ENCODE results near the gene NANOGP8.
"Not testable (repeated sequence)": the region's sequence is repeated elsewhere in the genome, so short reads cannot be mapped to it uniquely, and the experiment has no call there.

The NANOGP8 gene

DNA sequence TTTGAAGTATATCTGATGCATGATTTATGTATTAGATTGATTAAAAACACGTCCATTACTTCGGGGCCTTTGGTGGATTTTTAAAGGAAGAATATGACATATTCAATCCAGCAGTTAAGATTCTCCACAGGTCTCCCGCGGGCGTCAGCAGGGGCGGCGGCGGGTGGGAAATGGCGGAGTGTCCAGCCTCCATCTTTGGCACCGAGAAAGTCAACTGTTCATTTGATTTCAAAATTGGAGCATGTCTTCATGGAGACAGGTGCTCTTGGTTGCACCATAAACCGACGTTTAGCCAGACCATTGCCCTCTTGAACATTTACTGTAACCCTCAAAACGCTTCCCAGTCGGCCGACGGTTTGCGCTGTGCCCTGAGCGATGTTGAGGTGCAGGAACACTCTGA is 7.2 kb upstream of the NANOGP8 start:
- no peak for DNase-seq

- DNase-seq: no peak
These were observed 5.2 kb upstream of the NANOGP8 start for GRCh38 chr15:35090104-35090807.

DNA sequence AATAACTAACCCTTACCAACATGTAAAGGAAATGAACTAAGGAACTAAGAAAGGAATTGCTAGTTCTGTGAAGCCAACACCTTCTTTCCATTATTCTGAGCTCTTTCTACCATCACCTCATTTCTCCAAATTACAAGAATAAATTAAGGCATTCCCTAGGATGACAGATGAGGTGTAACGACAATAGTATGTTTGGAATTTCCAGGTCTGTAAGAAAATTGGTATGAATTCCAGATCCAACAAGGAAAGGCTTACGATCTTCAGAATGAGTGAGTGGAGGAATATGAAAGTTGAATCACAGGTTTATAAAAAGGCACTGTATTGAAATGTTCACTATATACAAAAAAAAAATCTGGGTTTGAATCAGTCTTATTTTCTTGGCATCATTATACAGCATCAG is 4.5 kb upstream of the NANOGP8 start:
- DNase-seq: no peak

DNA sequence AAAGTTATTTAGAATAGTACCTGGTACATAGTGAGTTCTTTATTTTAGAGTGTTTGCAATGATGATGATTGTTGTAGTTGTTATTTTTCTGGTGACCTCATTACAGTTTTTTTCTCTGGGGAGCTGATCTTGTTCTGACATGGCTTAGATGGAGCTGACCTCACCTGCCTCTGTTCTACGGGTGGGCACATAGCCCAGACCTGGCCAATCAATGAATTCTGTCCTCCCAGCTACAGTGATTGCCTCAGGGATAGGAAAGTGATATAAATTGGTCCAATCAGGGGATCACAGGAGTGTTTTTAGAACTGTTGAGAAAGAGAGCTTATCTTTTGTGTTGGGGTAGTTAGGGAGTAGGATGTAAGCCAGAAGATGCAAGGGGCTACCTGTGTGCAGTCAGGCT is 3.2 kb upstream of the NANOGP8 start:
- DNase-seq: no peak

DNA sequence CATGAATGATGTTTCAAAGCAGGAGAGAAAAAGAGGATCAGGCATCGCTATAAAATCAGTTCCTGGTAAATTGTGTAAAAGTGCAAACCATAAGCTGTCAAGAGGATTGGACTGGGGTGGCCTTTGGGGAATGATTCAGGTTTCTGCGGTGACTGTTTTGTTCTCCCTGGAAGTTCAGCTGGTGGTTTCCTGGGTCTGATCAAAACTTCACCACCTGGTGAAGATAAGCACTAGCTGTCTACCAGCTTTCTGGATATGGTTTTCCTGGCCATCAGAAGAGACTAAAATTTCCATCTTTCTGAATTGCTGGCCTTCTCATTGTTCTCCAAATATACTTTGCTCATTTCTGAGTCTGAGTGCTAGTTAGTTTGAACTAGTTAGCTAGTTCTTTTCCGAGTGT is 2.7 kb upstream of the NANOGP8 start:
- DNase-seq: no peak

GRCh38 chr15:35082371-35083348 is 2.4 kb downstream of the NANOGP8 start:
- not testable (repeated sequence) for DNase-seq

- DNase-seq: not testable (repeated sequence)
These were observed 3.3 kb downstream of the NANOGP8 start for GRCh38 chr15:35081626-35082365.

DNA sequence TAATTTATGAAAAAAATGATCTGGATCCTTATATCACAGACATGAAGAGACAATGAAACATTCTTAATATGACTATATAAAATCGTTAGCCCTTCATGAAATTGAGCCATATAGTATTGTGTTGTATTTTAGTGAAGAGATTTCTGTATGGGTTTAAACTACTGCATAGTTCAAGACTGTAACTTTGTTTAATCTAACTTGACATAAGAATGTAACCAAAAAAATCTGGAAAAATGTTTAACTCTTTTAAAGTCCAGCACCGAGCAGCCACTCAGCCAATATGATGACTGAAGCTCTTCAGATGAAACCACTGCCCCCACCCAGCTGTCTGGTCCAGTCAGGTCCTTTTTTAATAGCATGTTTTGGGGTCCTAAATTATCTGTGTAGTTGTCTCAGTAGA is 4.9 kb downstream of the NANOGP8 start:
- DNase-seq: no peak

DNA sequence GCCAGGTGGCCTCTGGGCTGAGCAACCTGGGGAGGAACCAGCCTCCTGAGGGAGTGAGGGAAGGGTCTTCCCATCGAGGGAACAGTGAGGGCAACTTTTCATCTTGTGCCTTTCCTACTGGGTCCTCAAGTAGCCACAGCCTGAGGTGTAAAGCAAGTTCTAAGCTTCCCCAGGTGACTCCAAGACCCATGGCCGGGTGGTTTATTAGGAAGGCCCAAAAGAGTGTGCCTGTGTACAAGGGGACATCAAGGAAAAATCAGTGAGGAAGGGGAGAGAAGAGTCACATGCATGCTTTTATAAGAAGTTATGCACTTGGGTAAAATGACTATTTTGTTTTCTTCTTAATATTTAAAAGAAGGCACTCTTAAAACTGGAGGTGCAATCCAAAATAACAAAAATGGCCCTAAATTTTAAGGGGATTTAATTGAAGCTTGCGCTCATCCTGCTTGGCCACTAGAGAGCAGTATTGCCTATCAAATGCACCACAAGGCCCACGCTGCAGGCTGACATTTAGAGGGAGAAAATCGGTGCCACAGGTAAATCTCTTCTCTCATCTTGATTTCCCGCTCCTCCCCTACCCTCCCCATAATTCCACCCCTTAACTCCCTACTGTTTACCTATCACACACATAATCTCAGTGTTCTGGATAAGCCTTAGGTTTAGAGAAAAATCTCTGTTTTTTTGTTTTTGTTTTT is 6.7 kb downstream of the NANOGP8 start:
- no peak for DNase-seq

DNA sequence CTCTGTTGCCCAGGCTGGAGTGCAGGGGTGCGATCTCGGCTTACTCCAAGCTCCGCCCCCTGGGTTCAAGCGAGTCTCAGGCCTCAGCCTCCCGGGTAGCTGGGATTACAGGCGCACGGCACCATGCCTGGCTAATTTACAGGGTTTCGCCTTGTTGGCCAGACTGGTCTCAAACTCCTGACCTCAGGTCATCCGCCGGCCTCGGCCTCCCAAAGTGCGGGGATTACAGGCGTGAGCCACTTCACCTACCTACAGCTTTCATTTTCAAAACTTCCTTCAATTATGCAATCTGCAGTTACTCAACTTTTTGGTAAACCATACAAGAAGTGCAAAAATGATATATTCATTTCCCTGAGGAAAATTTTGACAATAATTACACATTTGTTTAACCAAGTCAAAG is 14.0 kb downstream of the NANOGP8 start:
- no peak for DNase-seq

DNA sequence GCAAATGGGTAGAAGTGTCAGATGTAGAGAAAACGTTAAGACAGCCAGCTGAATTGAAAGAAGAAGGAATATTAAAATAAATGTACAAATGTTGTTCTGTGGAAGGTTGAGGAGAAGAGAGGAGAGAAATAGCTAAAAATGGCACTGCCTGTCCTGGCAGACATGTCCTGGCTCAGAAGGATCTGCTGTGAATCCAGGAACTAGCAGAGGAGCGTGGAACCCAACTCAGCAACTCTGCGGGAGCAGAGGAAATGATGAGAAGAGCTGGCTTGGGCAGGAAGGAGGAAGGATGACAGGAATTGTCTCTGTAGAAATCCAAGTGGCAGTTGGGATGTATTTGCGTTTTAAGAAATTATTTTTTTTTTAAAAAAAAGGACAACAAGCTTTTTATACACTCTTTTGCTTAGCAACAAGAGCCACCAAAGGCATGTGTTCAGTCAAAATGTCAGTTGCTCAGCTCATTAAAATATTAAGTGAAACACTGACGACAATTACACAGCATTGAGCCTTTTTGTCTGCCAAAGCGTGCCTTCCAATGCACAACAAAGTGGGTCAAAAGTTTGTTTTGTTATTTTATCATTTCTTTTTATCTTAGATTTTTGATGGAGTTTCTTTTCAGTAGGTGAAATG is 16.1 kb downstream of the NANOGP8 start:
- no peak for DNase-seq

GRCh38 chr15:35067496-35068347 is 17.4 kb downstream of the NANOGP8 start:
- no peak for DNase-seq

DNA sequence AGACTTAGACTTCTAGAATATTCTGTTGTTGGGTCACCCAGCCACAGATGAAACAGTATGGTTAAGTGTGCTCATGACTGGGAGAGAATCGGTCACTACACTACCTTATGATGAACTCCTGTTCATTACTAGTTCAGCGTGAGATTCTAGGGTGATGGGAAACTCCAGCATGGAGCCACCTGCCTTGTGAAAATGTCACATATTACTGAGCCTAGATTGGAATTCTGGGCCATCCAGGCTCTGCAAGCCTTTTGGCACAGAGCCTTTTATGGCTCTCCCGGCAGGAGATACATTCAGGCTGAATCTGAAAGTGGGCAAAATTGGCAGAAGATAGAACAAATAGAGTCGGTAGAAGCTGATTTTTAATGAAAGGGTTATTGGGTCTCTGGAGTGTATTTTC is 19.0 kb downstream of the NANOGP8 start:
- no peak for DNase-seq

DNA sequence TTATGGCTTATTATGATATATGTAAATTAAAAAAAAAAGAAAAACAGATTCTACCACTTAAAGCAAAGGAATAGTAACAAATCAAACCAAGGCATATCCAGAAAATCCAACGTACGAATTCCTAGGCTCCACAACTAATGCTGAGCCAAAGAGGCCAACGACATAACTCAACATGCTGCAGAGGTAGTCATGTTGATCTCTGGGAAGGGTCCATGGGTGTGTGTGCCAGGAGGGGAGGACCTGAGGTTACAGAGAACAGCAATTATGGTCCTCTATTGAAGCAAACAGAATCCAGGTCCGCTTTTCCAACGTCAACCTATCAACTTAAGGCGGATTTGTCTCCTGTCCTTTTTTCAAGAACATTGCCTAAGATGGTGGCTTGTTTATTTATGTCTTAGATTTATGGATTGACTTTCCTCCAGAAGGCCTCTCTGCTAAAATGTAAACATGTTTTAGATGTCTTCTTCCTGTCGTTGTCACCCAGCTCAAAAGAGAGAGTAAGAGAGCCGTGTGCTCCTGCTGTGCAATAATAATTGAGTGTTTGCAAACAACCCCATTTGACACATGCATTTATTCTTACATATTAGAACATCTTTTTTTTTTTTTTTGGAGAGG is 20.4 kb downstream of the NANOGP8 start:
- DNase-seq: no peak

DNA sequence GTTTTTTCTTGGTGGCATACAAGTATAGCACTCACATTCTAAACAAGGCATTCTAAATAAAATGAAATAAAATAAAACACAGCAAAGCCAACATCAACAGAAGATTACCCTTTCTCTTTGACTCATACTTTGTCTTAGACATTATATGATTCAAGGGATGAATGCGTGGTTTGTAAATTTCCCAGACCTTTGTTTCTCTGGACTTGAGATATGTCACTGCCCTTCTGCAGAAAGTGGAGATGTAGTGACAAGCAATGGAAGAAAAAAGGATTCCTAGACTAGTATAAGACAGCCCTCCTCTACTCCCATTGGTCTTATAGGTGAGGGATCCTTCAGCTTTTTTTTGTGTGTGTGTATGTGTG is 22.4 kb downstream of the NANOGP8 start:
- no peak for DNase-seq

DNA sequence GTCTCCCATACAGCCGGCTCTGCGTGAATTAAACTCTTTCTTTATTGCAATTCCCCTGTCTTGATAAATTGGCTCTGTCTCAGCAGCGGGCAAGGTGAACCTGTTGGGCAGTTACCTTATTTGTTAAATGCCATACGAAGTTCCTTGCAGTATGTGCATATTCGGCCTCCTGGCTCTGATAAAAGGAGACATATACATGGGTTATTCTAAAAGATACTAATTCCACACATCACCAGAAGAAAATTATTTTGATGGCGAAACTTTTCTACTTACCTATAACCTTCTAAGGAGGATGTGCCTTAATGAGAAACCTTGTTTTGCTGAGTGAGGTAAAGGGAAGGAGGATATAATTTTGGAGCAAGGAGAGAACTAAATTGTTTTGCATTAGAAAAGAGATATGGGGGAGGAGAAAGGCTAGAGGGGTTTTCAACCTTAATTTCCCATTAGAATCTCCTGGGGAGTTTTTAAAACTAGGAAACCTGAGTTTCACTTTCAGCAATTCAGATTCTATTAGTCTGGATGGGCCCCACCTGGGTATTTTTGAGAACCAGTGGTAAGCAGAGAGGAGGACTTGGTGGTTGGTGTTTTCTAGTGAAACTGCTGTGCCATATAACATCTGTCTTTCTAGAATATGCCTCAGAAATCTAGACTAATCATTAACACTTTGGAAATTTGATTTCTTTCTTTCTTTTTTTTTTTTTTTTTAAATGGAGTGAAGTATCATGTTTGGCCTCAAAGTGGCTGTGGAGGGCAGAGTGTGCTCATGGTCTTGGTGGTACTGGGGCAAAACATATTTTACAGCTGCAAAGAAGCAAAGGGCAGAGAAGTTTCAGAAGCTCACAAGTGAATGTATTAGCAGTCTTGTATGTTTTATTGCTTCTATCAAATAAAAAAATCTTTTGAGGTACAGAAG is 23.0 kb downstream of the NANOGP8 start:
- no peak for DNase-seq

DNA sequence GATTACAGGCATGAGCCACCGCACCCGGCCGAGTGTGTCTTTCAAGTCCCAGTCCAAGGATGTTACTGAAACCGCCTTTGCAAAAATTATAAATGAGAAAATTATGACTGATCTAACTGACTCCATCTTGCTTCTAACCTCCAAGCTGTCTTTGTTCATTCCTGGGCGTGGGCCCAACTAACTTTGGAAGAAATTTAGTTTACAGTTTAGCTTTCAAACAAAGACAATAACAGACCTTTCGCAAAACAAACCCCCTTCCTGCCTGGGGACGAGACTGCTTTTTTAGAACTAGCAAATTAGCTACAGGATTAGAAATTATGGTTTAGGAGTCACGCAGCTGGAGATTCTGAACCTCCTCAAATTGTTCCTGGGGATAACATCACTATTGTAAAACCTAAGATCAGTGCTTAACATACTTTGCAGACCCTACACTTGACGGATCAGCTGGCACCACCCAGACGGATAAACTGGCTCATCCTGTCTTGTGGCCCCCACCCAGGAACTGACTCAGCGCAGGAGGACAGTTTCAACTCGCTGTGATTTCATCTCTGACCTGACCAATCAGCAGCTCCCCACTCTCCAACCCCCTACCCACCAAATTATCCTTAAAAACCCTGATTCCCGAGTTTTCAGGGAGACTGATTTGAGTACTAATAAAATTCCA is 23.8 kb downstream of the NANOGP8 start:
- no peak for DNase-seq

GRCh38 chr15:35060591-35060990 is 24.5 kb downstream of the NANOGP8 start:
- no peak for DNase-seq

- DNase-seq: no peak
These were observed 26.5 kb downstream of the NANOGP8 start for GRCh38 chr15:35058534-35059054.
